Stomach smooth muscle (tissue), 2 donors: Measurements from ENCODE around the gene EIF5.

ENCODE experiments used
- H3K27ac ChIP-seq: one replicate; pipeline ENCODE4 v1.7.0; 2013; ENCODE audit warnings: mild to moderate bottlenecking, low read length, inconsistent platforms
- H3K27me3 ChIP-seq, 2 donors: one replicate each; pipeline ENCODE4 v1.7.0; 2013; ENCODE audit warnings: low read length in 2 of 2; ENCODE audit not compliant: insufficient read depth in 2 of 2, control insufficient read depth in 1 of 2
- H3K36me3 ChIP-seq, 2 donors: one replicate each; pipeline ENCODE4 v1.7.0; 2013; ENCODE audit warnings: low read length in 2 of 2; ENCODE audit not compliant: control insufficient read depth in 2 of 2, insufficient read depth in 2 of 2
- H3K4me1 ChIP-seq: one replicate; pipeline ENCODE4 v1.7.0; 2013; ENCODE audit warnings: low read length; ENCODE audit not compliant: control insufficient read depth, insufficient read depth
- H3K4me3 ChIP-seq, 2 donors: one replicate each; pipeline ENCODE4 v1.7.0; 2013; ENCODE audit warnings: low read length in 2 of 2
- H3K9ac ChIP-seq, 2 donors: one replicate each; pipeline ENCODE4 v1.7.0; 2013; ENCODE audit warnings: low read length in 2 of 2, mild to moderate bottlenecking in 1 of 2
- H3K9me3 ChIP-seq, 2 donors: one replicate each; pipeline ENCODE4 v1.7.0; 2013; ENCODE audit warnings: low read length in 2 of 2; ENCODE audit not compliant: control insufficient read depth in 2 of 2
- donor health status: healthy.
- donor health status: Pancreatic carcinoma.

Gene EIF5

DNA sequence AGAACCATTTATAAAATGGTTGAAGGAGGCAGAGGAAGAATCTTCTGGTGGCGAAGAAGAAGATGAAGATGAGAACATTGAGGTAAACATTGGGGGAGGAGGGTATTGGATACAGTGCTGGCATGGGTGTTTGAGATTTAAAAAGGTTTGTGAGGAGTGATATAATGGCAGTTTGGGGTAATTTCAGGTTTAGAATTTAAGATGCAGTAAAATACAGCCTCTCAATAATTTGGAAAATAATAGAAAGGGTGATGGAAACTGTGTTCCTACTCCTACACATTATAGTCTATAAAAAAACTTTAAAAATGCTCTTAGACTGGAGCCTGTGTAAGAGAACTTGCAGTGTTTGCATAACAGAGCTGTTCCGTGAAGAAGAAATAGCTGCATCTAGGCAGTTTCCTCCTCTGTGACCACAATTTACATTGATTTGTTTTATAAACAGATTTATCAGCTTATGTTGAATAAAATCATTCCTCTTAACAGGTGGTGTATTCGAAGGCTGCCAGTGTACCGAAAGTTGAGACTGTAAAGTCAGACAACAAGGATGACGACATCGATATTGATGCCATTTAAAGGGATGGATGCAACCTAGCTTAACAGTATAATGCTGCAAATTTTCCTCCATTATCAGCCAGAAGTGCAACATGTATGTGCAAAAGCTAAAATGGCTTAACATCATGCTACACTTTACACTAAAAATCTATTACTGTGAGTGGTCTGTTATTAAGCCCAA, 6.6 kb downstream of the EIF5 start:
- H3K27ac ChIP-seq = no peak overlapping the region
- peaks cover 7% of the 10 kb centered on the region for H3K4me1 ChIP-seq
- H3K9ac ChIP-seq = no peak overlapping the region
- H3K36me3 ChIP-seq = peaks cover 78 to 89% of the 10 kb centered on the region in 2 donors
- no peaks in the 10 kb centered on the region for H3K9me3 ChIP-seq
- no peaks in the 10 kb centered on the region for H3K27me3 ChIP-seq
- no peak overlapping the region for H3K4me3 ChIP-seq

DNA sequence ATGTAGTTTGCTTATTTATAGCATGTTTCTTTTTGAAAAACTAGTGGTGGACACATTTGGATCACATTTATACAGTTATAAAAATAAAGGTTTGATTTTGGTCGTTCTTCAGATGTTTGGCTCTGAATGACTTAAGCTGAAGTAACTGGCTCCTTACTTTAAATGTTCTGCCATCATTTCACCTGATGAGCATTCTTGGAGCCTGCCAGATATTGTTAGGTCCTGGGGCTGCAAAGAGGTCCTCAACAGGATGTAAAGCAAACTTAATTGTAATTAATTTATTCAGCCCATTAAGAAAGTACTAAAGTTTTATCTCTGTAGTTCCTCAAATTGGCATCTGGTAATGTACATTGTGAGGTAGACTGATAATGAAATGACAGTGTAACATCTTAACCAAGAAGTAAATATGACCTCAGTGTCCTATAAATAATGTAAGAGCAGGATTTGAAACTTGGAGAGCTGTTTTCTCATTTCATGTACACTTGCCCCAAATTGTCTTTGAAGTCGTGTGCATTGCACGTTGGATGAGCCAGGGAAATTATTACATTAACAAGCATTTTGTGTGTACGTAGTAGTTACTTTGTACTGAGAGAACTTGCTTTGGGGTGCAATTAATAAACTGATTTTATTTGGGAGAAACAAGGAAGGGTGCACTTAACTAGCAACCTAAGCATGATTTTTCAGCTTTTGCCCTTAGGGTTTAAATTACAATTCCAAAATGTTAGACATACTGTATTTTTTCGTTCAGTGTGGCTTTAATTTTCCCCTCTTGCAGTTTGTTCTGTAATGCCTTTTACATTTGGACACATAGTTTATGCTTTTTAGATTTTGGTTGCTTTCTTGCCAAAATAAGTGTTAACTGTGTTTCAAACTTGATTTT, 7.5 kb downstream of the EIF5 start:
- Histone ChIP-seq H3K36me3 (peaks cover 69 to 80% of the 10 kb centered on the region in 2 donors), H3K9me3 (no peaks in the 10 kb centered on the region), H3K27ac (no peak overlapping the region), H3K9ac (no peak overlapping the region), H3K4me3 (no peak overlapping the region), H3K4me1 (no peaks in the 10 kb centered on the region), H3K27me3 (no peaks in the 10 kb centered on the region)

DNA sequence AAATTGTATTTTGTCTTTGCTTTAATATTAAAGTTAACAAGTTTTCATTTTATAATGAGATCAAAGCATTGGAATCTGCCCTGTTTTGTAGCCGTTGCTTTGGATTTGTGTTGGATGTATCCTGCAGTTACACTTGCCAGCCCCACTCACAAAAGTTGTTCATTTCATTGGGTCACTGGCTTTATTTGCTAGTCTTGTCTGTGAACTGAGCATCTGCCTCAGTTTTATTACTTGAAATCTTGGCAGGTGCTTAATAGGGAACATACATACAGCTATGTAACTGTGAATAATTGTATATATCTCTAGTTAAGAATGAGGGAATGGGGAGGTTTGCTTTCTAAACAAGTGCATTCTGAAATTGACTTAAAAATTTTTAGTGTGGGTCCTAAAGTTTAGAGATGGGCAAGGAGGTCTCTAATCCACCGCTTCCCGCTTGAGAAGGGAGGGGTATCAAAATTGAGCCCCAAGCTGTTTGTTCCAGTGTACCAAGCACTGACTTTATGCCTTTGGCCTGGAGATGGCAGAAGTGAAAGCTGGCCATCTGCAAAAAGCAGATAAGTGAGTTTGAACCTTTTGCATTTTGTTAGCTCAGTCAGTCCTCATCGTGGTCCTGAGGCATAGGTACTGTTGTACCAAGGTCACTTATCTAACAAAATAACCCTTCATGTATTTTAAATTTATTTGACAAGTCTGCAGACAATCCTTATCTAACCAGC, 9.3 kb downstream of the EIF5 start:
- H3K4me1 ChIP-seq = no peaks in the 10 kb centered on the region
- no peak overlapping the region for H3K4me3 ChIP-seq
- H3K9ac ChIP-seq = no peak overlapping the region
- no peaks in the 10 kb centered on the region for H3K27me3 ChIP-seq
- H3K9me3 ChIP-seq = no peaks in the 10 kb centered on the region
- peaks cover 51 to 62% of the 10 kb centered on the region in 2 donors for H3K36me3 ChIP-seq
- H3K27ac ChIP-seq = no peak overlapping the region

DNA sequence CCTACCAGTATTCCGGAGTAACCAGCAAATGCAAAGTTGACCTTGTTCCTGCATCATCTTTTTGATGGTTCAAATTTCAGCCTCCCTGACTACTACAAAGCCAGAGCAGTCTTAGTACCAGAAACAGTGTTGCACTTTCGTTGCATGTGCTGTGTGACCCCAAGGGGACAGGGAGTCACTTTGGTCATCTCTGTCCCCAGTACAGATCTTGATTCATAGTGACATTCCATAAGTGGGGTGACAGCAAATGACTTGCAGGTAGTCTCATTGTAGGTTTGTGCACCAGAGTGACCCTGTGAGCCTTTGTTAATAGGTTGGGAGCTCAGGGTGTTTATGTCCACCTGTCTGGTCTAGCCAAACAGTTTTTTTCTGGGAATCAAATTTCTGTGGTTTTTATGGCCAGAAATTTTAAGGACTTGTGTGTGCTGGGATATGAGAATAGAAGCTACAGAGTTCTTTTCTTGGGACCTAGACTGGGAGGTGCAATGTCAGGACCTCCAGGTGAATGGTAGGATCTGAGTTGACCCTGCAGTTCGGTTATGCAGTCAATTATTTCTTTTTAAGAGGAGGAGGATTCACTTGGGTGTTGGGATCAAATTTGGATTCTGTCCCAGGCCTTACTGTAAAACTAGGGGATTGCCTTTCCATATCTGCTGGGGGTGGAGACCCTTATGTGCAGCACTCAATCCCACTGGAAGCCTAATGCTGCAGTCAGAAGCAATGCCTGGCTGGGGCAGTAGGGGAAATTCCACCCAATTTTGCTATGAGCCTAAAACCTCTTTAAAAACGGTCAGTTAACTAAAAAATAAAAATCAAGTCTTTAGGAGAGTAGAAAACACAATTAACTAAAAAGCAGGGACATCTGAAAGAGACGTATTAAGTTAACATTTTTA, 10.1 kb downstream of the EIF5 start:
- Histone ChIP-seq H3K4me3 (no peak overlapping the region), H3K36me3 (peaks cover 43 to 54% of the 10 kb centered on the region in 2 donors), H3K9me3 (no peaks in the 10 kb centered on the region), H3K4me1 (no peaks in the 10 kb centered on the region), H3K27ac (no peak overlapping the region), H3K9ac (no peak overlapping the region), H3K27me3 (no peaks in the 10 kb centered on the region)

DNA sequence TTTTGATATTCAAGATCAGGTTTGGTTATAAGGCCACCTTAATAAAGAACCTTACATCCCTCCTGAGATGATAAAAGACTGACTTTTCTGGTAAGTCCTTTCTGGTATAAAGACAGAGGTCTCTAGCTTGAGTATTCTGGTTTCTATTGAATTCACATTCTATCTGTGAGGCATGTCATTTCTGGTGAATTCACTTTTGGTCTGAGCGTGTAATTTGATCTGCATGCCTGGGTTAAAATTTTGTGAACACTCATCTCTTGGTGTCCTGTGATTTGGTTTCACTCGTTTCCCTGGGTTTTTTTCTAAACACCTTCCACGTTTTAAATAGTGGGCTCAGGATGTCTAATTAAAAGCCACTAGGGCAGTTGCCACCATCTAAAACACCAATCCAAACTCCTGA, 12.2 kb downstream of the EIF5 start:
- Histone ChIP-seq H3K4me1 (no peaks in the 10 kb centered on the region), H3K36me3 (peaks cover 23 to 32% of the 10 kb centered on the region in 2 donors), H3K27ac (no peak overlapping the region), H3K4me3 (no peak overlapping the region), H3K9ac (no peak overlapping the region), H3K9me3 (no peaks in the 10 kb centered on the region), H3K27me3 (no peaks in the 10 kb centered on the region)

DNA sequence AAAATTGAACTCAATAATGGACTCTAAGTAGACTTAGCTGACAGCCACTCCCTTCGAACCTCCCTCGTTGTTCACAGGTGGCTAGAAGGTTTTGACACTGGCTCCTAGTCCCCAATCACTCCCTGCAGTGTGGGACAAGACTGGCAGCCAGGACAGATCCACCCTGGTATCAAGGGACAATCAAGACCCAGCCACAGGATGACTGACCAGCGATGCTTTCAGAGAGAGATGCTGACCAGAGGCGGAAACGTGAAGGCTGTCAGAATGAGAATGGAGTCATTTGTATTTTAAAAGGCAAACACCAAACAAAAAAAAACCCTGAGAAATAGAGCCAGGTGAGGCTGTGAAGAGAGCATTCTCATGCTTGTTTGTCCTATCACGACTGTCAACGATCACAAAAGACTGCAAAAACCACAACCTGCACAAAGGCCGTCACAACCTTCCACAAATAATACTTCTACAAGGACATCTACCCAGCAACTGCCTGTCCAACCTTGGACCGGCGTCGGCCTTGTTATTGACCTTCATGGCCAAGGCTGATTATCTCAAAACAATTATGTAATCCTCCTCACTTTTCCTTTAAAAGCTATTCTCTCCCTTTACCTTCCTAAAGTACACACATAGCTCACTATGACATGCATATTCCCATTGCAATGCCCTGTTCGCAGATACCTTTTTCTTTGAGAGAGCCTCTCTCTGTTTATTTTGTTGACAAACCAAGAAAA, 13.2 kb downstream of the EIF5 start:
- H3K9ac ChIP-seq = no peak overlapping the region
- no peaks in the 10 kb centered on the region for H3K4me1 ChIP-seq
- no peaks in the 10 kb centered on the region for H3K27me3 ChIP-seq
- H3K4me3 ChIP-seq = no peak overlapping the region
- H3K36me3 ChIP-seq = peaks cover 15 to 23% of the 10 kb centered on the region in 2 donors
- H3K9me3 ChIP-seq = no peaks in the 10 kb centered on the region
- H3K27ac ChIP-seq = no peak overlapping the region

DNA sequence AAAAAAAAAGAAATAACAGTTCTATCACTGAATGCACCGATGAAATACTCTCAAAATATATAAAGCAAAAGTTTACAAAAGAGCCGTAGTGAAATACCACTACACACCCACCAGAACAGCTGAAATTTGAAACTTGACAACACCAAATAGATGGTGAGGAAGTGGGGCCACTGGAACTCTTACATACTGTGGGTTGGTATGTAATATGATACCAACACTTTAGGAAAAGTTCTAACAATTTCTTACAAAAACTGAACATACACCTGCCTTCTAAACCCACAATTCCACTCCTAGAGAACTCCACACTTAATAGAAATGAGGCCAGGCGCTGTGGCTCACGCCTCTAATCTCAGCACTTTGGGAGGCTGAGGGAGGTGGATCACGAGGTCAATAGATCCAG, 14.1 kb downstream of the EIF5 start:
- H3K4me1 ChIP-seq = no peaks in the 10 kb centered on the region
- no peaks in the 10 kb centered on the region for H3K9me3 ChIP-seq
- no peak overlapping the region for H3K27ac ChIP-seq
- H3K4me3 ChIP-seq = no peak overlapping the region
- H3K9ac ChIP-seq = no peak overlapping the region
- no peaks in the 10 kb centered on the region for H3K27me3 ChIP-seq
- peaks cover 13 to 16% of the 10 kb centered on the region in 2 donors for H3K36me3 ChIP-seq

DNA sequence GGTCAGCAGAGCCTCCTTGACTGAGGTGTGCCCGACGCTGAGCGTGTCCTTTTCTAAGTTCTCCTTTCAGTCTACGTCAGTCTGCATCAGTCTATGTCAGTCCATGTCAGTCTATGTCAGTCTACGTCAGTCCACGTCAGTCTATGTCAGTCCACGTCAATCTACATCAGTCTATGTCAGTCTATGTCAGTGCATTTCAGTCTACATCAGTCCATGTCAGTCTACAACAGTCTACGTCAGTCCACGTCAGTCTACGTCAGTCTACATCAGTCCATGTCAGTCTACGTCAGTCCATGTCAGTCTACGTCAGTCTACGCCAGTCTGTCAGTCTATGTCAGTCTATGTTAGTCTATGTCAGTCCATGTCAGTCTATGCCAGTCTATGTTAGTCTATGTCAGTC, 15.9 kb downstream of the EIF5 start:
- no peaks in the 10 kb centered on the region for H3K9me3 ChIP-seq
- H3K27ac ChIP-seq = no peak overlapping the region
- no peak overlapping the region for H3K9ac ChIP-seq
- H3K27me3 ChIP-seq = no peaks in the 10 kb centered on the region
- no peak overlapping the region for H3K4me3 ChIP-seq
- no peaks in the 10 kb centered on the region for H3K4me1 ChIP-seq
- peaks cover 0 to 2% of the 10 kb centered on the region in 2 donors for H3K36me3 ChIP-seq

DNA sequence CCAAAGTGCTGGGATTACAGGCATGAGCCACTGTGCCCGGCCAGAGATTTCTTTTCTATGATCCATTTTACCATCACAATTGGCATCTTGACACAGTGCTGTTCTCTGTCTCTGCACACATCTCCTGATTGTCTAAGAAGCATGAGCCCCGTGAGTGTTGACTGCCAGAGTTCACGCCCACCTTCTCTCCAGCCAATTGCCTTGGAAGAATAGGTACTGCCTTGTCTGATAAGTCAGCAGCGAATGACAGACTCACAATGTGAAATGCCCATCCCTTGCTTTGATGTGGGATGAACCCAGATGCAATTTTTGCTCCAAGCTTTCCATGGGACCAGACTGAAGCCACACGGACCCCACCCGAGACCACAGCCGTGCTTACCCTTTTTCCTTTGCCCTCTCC, 19.3 kb downstream of the EIF5 start:
- Histone ChIP-seq H3K4me3 (no peak overlapping the region), H3K27ac (no peak overlapping the region), H3K9me3 (no peaks in the 10 kb centered on the region), H3K4me1 (no peaks in the 10 kb centered on the region), H3K9ac (no peak overlapping the region), H3K27me3 (peaks cover 0 to 4% of the 10 kb centered on the region in 2 donors), H3K36me3 (no peaks in the 10 kb centered on the region)
